GM20000 (cell line): Measurements from ENCODE around the gene DIRAS1.

ENCODE experiments used
- DNase-seq: peaks from one replicate; pipeline ENCODE4 v3.0.0; 2012; ENCODE audit warnings: low spot score
- CTCF ChIP-seq: IDR thresholded peaks from 2 replicates; pipeline ENCODE4 v1.5.1; 2012; ENCODE audit warnings: mild to moderate bottlenecking, control low read depth; ENCODE audit errors: extremely low read depth, missing control alignments

Gene DIRAS1

DNA sequence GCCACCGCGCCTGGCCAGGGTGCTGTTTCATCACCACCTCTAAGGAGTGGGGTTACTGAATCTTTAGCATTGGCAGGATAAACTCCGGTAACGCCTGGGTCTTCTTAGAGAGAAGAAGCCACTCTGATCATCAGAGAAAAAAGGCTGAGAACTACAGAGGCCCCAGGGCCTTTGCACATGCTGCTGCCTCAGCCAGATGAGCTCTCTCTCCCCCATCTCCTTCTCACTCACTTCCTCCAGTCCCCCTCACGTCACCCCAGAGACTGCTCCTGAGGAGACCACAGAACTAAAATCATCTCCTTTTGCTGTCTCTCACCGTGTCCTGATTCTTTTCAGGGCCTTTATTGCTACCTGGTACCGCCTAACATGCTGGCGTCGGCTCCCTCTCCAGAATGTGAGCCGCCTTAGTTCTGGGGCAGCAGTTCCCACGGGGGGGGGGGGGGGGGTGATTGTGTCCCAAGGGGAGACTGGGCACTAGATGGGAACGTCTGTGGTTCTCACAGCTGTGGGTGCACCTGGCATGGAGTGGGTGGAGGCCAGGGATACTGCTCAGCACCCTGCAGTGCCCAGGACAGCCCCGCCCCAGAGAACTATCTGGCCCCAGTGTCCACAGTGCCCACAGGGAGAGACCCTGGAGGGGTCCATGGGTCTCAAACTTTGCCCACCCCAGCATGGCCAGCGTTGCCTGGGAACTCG, 5.1 kb upstream of the DIRAS1 start:
- no peak for TF ChIP-seq CTCF
- no peak for DNase-seq

DNA sequence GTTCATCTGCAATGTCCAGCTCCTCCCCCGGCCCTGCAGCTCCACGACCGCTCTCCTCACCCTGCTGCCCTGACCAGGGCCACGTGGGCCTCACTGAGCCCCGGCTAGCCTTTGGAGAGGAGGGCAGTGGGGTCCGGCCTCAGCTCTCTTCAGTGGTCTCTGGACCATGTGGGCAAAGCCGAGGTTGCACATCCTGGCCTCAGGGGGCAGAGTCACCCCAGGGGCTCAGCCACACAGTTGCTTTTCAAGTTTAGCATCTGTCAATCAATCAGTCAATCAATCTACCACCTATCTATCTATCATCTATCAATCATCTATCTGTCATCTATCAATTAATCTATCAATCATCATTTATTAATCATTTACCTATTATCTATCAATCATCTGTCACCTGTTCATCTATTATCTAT, 3.0 kb upstream of the DIRAS1 start:
- no peak for DNase-seq
- TF ChIP-seq CTCF, result no peak

- no peak for DNase-seq
- no peak for TF ChIP-seq CTCF
Measured at GRCh38 chr19:2723747-2724146, 2.6 kb upstream of the DIRAS1 start.

DNA sequence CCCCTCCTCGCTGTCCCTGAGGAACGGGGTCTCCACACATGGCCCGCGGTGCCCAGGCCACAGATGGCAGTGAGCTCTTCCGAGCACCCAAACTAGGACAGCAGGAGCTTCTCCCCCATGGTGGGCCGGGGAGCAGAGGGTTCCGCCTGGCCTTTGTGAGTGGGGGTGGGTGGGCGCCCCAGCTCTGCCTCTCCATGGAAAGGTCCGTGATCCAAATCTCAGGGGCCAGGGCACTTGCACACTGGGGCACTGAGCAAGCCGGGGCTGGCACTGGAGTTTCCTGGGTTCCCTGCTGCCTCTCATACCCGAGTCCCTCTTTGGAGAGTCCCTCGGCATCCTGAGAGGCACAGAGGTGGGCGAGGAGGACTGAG, 2.2 kb upstream of the DIRAS1 start:
- TF ChIP-seq CTCF, result no peak
- no peak for DNase-seq

DNA sequence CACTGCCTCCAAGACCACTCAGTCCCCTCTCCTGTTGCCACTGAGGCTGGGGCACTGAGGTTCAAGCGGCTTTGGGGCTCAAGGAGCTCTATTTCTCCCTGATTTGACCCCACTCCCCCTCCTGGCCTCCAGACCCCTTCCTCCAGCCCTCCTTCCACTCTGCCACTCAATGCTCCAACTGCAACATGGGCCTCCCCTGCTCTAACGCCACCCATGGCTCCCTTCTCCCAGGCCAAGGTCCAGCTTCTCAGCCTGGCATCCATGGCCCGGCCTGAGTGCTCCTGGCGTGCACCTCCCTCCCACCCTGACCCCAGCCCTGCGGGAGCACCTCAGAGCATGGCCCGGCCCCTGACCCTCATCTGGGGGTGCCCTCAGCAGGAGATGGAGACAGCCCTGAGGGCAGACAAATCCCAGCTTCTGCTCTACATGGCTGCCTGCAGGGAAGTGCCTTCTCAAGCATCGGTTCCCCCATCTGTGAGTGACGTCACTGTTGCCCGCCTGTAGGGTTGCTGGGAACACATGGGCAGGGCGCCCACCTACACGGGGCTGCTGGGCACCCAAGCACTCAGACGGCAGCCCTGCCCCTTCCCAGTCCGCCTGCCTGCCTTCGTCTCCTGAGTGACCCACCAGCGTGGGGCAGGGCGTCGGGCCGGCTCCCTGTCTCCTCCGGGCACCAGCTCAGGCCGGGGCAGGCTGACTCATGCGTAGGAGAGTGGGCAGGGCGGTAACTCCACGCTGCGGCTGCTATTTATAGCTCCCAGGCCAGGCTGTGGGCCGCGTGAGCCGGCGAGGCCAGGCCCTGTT, 1.6 kb upstream of the DIRAS1 start:
- no peak for TF ChIP-seq CTCF
- DNase-seq, result no peak

GRCh38 chr19:2721570-2722540, 683 bp upstream of the DIRAS1 start:
- TF ChIP-seq CTCF, result no peak
- DNase-seq, result no peak
